ENCODE results near the gene NCOA1.

The NCOA1 gene

DNA sequence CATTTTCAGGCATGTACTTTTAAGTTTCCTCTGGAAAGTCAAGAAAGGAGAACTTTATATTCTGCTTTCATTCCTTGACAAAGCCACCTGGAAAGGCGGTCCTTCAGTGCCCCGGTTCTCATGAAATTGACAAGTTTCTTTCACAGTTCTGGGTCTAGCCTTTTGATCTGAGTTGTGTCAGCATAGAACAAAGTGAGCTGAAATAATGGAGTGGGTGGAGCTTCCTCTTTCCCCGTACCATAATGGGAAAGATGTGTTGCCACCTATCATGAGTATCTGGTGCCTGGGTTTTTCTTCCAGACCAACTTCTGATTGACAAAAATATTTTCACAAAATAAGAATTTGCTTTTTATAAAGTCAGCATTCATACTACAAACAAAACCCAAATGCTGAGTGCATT is 252.9 kb downstream of the NCOA1 start (continued):
- TF ChIP-seq, protein P1, sequence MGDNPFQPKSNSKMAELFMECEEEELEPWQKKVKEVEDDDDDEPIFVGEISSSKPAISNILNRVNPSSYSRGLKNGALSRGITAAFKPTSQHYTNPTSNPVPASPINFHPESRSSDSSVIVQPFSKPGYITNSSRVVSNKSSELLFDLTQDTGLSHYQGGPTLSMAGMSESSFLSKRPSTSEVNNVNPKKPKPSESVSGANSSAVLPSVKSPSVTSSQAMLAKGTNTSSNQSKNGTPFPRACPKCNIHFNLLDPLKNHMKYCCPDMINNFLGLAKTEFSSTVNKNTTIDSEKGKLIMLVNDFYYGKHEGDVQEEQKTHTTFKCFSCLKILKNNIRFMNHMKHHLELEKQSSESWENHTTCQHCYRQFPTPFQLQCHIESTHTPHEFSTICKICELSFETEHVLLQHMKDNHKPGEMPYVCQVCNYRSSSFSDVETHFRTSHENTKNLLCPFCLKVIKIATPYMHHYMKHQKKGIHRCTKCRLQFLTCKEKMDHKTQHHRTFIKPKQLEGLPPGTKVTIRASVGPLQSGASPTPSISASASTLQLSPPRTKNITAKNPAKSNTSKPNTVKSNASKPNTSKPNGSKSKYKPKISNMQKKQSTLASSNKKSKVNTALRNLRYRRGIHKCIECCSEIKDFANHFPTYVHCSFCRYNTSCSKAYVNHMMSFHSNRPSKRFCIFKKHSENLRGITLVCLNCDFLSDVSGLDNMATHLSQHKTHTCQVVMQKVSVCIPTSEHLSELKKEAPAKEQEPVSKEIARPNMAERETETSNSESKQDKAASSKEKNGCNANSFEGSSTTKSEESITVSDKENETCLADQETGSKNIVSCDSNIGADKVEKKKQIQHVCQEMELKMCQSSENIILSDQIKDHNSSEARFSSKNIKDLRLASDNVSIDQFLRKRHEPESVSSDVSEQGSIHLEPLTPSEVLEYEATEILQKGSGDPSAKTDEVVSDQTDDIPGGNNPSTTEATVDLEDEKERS (tag by site-specific recombination; IDR thresholded peaks at IDR 0.05): no peak
- no peak for TF ChIP-seq ZNF350 (tag by site-specific recombination; IDR thresholded peaks at IDR 0.05)
- TF ChIP-seq, protein P2, sequence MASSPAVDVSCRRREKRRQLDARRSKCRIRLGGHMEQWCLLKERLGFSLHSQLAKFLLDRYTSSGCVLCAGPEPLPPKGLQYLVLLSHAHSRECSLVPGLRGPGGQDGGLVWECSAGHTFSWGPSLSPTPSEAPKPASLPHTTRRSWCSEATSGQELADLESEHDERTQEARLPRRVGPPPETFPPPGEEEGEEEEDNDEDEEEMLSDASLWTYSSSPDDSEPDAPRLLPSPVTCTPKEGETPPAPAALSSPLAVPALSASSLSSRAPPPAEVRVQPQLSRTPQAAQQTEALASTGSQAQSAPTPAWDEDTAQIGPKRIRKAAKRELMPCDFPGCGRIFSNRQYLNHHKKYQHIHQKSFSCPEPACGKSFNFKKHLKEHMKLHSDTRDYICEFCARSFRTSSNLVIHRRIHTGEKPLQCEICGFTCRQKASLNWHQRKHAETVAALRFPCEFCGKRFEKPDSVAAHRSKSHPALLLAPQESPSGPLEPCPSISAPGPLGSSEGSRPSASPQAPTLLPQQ (tag by site-specific recombination; IDR thresholded peaks at IDR 0.05): no peak
- no peak for TF ChIP-seq BCL11B (tag by site-specific recombination; IDR thresholded peaks at IDR 0.05; ENCODE audit: low read depth)
- no peak for TF ChIP-seq ZNF571 (tag by site-specific recombination; IDR thresholded peaks at IDR 0.05)
- TF ChIP-seq, protein P3, sequence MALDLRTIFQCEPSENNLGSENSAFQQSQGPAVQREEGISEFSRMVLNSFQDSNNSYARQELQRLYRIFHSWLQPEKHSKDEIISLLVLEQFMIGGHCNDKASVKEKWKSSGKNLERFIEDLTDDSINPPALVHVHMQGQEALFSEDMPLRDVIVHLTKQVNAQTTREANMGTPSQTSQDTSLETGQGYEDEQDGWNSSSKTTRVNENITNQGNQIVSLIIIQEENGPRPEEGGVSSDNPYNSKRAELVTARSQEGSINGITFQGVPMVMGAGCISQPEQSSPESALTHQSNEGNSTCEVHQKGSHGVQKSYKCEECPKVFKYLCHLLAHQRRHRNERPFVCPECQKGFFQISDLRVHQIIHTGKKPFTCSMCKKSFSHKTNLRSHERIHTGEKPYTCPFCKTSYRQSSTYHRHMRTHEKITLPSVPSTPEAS (tag by site-specific recombination; IDR thresholded peaks at IDR 0.05): no peak
- no peak for TF ChIP-seq ZFP3 (tag by site-specific recombination; IDR thresholded peaks at IDR 0.05; ENCODE audit: low read depth)
- TF ChIP-seq, protein P4, sequence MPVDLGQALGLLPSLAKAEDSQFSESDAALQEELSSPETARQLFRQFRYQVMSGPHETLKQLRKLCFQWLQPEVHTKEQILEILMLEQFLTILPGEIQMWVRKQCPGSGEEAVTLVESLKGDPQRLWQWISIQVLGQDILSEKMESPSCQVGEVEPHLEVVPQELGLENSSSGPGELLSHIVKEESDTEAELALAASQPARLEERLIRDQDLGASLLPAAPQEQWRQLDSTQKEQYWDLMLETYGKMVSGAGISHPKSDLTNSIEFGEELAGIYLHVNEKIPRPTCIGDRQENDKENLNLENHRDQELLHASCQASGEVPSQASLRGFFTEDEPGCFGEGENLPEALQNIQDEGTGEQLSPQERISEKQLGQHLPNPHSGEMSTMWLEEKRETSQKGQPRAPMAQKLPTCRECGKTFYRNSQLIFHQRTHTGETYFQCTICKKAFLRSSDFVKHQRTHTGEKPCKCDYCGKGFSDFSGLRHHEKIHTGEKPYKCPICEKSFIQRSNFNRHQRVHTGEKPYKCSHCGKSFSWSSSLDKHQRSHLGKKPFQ (tag by site-specific recombination; IDR thresholded peaks at IDR 0.05): no peak
- TF ChIP-seq TRIM28 (IDR thresholded peaks at IDR 0.05; ENCODE audit: borderline replicate concordance, low read length): no peak
- no peak for TF ChIP-seq ZNF146 (tag by site-specific recombination; IDR thresholded peaks at IDR 0.05)
- TF ChIP-seq ZNF214 (tag by site-specific recombination; IDR thresholded peaks at IDR 0.05; ENCODE audit: borderline replicate concordance): no peak
- TF ChIP-seq ZNF16 (tag by site-specific recombination; IDR thresholded peaks at IDR 0.05; ENCODE audit: low read depth): no peak
- TF ChIP-seq, protein P5, sequence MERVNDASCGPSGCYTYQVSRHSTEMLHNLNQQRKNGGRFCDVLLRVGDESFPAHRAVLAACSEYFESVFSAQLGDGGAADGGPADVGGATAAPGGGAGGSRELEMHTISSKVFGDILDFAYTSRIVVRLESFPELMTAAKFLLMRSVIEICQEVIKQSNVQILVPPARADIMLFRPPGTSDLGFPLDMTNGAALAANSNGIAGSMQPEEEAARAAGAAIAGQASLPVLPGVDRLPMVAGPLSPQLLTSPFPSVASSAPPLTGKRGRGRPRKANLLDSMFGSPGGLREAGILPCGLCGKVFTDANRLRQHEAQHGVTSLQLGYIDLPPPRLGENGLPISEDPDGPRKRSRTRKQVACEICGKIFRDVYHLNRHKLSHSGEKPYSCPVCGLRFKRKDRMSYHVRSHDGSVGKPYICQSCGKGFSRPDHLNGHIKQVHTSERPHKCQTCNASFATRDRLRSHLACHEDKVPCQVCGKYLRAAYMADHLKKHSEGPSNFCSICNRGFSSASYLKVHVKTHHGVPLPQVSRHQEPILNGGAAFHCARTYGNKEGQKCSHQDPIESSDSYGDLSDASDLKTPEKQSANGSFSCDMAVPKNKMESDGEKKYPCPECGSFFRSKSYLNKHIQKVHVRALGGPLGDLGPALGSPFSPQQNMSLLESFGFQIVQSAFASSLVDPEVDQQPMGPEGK (tag by site-specific recombination; IDR thresholded peaks at IDR 0.05): no peak
- TF ChIP-seq, protein P6, sequence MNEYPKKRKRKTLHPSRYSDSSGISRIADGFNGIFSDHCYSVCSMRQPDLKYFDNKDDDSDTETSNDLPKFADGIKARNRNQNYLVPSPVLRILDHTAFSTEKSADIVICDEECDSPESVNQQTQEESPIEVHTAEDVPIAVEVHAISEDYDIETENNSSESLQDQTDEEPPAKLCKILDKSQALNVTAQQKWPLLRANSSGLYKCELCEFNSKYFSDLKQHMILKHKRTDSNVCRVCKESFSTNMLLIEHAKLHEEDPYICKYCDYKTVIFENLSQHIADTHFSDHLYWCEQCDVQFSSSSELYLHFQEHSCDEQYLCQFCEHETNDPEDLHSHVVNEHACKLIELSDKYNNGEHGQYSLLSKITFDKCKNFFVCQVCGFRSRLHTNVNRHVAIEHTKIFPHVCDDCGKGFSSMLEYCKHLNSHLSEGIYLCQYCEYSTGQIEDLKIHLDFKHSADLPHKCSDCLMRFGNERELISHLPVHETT (tag by site-specific recombination; IDR thresholded peaks at IDR 0.05): no peak

DNA sequence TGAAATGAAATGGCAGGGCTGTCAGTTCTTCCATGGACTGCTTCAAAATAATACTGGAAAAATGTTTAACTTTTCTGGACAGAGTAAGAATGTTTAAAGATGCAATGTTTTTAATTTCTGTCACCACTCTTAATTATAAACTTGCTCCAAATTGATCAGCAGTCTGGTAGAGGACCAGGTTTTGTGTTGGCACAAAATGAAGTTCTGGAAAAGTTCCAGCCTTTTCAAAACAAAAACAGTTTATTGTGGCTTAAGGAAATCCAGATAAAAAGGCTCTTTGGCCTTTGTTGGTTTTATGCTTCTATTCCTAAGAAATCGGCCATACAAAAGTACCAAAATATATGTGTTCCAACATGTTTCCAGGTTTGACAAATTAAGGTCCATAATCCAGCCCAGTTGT is 253.3 kb downstream of the NCOA1 start:
- no peak overlapping the region for H3K4me3 ChIP-seq (ENCODE audit: low read depth, low read length)
- H3K9me3 ChIP-seq (ENCODE audit: control insufficient read depth, insufficient read depth, low read depth, low read length): no peaks in the 10 kb centered on the region
- no peak overlapping the region for H3K27ac ChIP-seq (ENCODE audit: extremely low read depth, low read depth, low read length)
- ChIA-PET CTCF (no interaction called here), POLR2A (no interaction called here)
- H3K36me3 ChIP-seq (ENCODE audit: control insufficient read depth in 2 of 2, insufficient read depth in 1 of 2, low read length in 2 of 2): peaks cover 3 to 13% of the 10 kb centered on the region in 2 experiments; a peak in 1 of 3 replicates
- peaks cover 4% of the 10 kb centered on the region; the same call in 1 of the 2 replicates for H3K4me1 ChIP-seq (ENCODE audit: control insufficient read depth, insufficient read depth, low read length)
- TF ChIP-seq, protein P7, sequence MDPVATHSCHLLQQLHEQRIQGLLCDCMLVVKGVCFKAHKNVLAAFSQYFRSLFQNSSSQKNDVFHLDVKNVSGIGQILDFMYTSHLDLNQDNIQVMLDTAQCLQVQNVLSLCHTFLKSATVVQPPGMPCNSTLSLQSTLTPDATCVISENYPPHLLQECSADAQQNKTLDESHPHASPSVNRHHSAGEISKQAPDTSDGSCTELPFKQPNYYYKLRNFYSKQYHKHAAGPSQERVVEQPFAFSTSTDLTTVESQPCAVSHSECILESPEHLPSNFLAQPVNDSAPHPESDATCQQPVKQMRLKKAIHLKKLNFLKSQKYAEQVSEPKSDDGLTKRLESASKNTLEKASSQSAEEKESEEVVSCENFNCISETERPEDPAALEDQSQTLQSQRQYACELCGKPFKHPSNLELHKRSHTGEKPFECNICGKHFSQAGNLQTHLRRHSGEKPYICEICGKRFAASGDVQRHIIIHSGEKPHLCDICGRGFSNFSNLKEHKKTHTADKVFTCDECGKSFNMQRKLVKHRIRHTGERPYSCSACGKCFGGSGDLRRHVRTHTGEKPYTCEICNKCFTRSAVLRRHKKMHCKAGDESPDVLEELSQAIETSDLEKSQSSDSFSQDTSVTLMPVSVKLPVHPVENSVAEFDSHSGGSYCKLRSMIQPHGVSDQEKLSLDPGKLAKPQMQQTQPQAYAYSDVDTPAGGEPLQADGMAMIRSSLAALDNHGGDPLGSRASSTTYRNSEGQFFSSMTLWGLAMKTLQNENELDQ (tag by site-specific recombination; IDR thresholded peaks at IDR 0.05; ENCODE audit: low read depth): no peak
- TF ChIP-seq ZNF292 (tag by site-specific recombination; IDR thresholded peaks at IDR 0.05; ENCODE audit: borderline replicate concordance, low read depth) (no peak), ZNF341 (tag by site-specific recombination; IDR thresholded peaks at IDR 0.05; ENCODE audit: low read depth) (no peak), ZNF169 (tag by site-specific recombination; IDR thresholded peaks at IDR 0.05) (no peak), SETDB1 (IDR thresholded peaks at IDR 0.05; ENCODE audit: insufficient read length, low read length) (no peak)
- TF ChIP-seq, protein P8, sequence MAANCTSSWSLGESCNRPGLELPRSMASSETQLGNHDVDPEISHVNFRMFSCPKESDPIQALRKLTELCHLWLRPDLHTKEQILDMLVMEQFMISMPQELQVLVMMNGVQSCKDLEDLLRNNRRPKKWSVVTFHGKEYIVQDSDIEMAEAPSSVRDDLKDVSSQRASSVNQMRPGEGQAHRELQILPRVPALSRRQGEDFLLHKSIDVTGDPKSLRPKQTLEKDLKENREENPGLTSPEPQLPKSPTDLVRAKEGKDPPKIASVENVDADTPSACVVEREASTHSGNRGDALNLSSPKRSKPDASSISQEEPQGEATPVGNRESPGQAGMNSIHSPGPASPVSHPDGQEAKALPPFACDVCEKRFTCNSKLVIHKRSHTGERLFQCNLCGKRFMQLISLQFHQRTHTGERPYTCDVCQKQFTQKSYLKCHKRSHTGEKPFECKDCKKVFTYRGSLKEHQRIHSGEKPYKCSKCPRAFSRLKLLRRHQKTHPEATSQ (tag by site-specific recombination; IDR thresholded peaks at IDR 0.05): no peak
